Keratinocyte (primary cell): ENCODE measurements around the gene DPY19L3. TPM values are rescaled to one million over a fixed set of nuclear protein-coding genes. Genes with fewer than 3 reads are reported as not detected.

ENCODE experiments used
- DNase-seq: peaks from one replicate; pipeline ENCODE4 v3.0.0-alpha.2; 2011; ENCODE audit warnings: low read depth, missing footprints, low spot score
- FAIRE-seq: peaks from 2 replicates; lab custom pipeline; 2011; peaks lifted over from hg19 to GRCh38; lab: Jason Lieb, UNC
- H2AFZ ChIP-seq: 2 replicates; pipeline ENCODE4 v1.6.0; 2012; ENCODE audit warnings: low read length, control low read depth, inconsistent platforms; ENCODE audit not compliant: control insufficient read depth
- H3K27ac ChIP-seq: 2 replicates; pipeline ENCODE4 v1.5.1; 2011; ENCODE audit warnings: low read length; ENCODE audit not compliant: control insufficient read depth, insufficient read depth
- H3K27me3 ChIP-seq: 3 replicates; pipeline ENCODE4 v1.6.0; 2011; ENCODE audit warnings: low read length; ENCODE audit not compliant: control insufficient read depth, insufficient read depth; ENCODE audit errors: extremely low read depth
- H3K36me3 ChIP-seq, 2 experiments: 2 replicates in 1 of 2; 3 replicates in 1 of 2; pipeline ENCODE4 v1.5.1; 2011; ENCODE audit warnings: low read length in 2 of 2, mild to moderate bottlenecking in 1 of 2; ENCODE audit not compliant: control insufficient read depth in 2 of 2, insufficient read depth in 2 of 2; ENCODE audit errors: extremely low read depth in 1 of 2
- H3K4me1 ChIP-seq: 3 replicates; pipeline ENCODE4 v1.5.1; 2011; ENCODE audit warnings: low read length; ENCODE audit not compliant: control insufficient read depth, insufficient read depth; ENCODE audit errors: extremely low read depth
- H3K4me2 ChIP-seq: 3 replicates; pipeline ENCODE4 v1.6.0; 2011; ENCODE audit warnings: low read depth, low read length; ENCODE audit not compliant: control insufficient read depth, insufficient read depth; ENCODE audit errors: extremely low read depth
- H3K4me3 ChIP-seq, 3 experiments: fragments of 200-600 bp in 1 of 3; sonication (generic) in 1 of 3; 2 replicates in 2 of 3; 3 replicates in 1 of 3; pipeline ENCODE4 v1.5.1; 2011 to 2016; ENCODE audit warnings: low read length in 3 of 3, mild to moderate bottlenecking in 3 of 3, control low read depth in 2 of 3, inconsistent platforms in 1 of 3, low read depth in 1 of 3, mixed read lengths in 1 of 3, mixed run types in 1 of 3, moderate library complexity in 1 of 3; ENCODE audit not compliant: control insufficient read depth in 2 of 3, insufficient read depth in 2 of 3; ENCODE audit errors: extremely low read depth in 1 of 3
- H3K79me2 ChIP-seq: 2 replicates; pipeline ENCODE4 v1.6.0; 2012; ENCODE audit warnings: low read length; ENCODE audit not compliant: control insufficient read depth, insufficient read depth
- H3K9ac ChIP-seq: 3 replicates; pipeline ENCODE4 v1.6.0; 2011; ENCODE audit warnings: low read length; ENCODE audit not compliant: control insufficient read depth, insufficient read depth; ENCODE audit errors: extremely low read depth
- H3K9me1 ChIP-seq: 3 replicates; pipeline ENCODE4 v1.6.0; 2011; ENCODE audit warnings: low read length; ENCODE audit not compliant: control insufficient read depth, insufficient read depth; ENCODE audit errors: extremely low read depth
- H3K9me3 ChIP-seq: 2 replicates; pipeline ENCODE4 v1.5.1; 2012; ENCODE audit warnings: low read depth, low read length; ENCODE audit not compliant: control insufficient read depth
- H4K20me1 ChIP-seq: 3 replicates; pipeline ENCODE4 v1.6.0; 2011; ENCODE audit warnings: low read length; ENCODE audit not compliant: control insufficient read depth, insufficient read depth; ENCODE audit errors: extremely low read depth
- CTCF ChIP-seq, 3 experiments: IDR thresholded peaks in 1 of 3; conservative IDR thresholded peaks in 1 of 3; optimal IDR thresholded peaks in 1 of 3; 2 replicates in 2 of 3; 3 replicates in 1 of 3; pipeline versions ENCODE3 to v1.5.1; 2011; ENCODE audit warnings: low read length in 3 of 3, mild to moderate bottlenecking in 3 of 3, moderate library complexity in 2 of 3, control low read depth in 1 of 3, inconsistent platforms in 1 of 3; ENCODE audit not compliant: insufficient read depth in 2 of 3; ENCODE audit errors: extremely low read depth in 1 of 3
- EZH2 ChIP-seq: IDR thresholded peaks from one replicate; pipeline ENCODE4 v1.6.1; 2012; ENCODE audit warnings: inconsistent platforms, mild to moderate bottlenecking, low read length, moderate library complexity
- dilution Hi-C: fragments of 300-500 bp; cut with MboI; formaldehyde crosslinking; loops from one replicate; pipeline ENCODE4 v1.7.0; 2020; ENCODE audit warnings: low sequenced_read_pairs; ENCODE audit not compliant: extremely low pct_ligation_motif_present
- polyA plus RNA-seq, 5 experiments: library from polyadenylated mRNA; depleted of rRNA in 3 of 5; stranded (reverse) in 3 of 5; stranded (forward) in 1 of 5; unstranded in 1 of 5; fragments of >200 nt; gene quantifications; 1 replicate in 1 of 5; 2 replicates in 3 of 5; 3 replicates in 1 of 5; pipeline versions ENCODE4 v1.2.1 to v1.2.3, GENCODE V29; 2011 to 2012; ENCODE audit warnings: missing spikeins in 2 of 5, low read depth in 1 of 5, low replicate concordance in 1 of 5

Gene DPY19L3
- polyA plus RNA-seq, 1 donor (not counting 4 experiments of a cell fraction or from before 2014, with no cell fraction given), result 10.0 TPM

- H3K36me3 ChIP-seq, result peaks cover 5 to 7% of the 10 kb centered on the region in 2 experiments
- no peak overlapping the region for H3K9ac ChIP-seq
- DNase-seq (no peak), FAIRE-seq (no peak)
- H3K27me3 ChIP-seq, result no peaks in the 10 kb centered on the region
- H2AFZ ChIP-seq, result no peak overlapping the region
- dilution Hi-C loops, result no loop called here
- peak overlapping the region in 1 of 3 experiments; percentile 84 for H3K4me3 ChIP-seq
- H3K79me2 ChIP-seq, result peaks cover 4% of the 10 kb centered on the region
- no peaks in the 10 kb centered on the region for H3K9me1 ChIP-seq
- no peaks in the 10 kb centered on the region for H4K20me1 ChIP-seq
- TF ChIP-seq EZH2 (no peak), CTCF (optimal IDR thresholded peaks at IDR 0.05 in 1 of 3, IDR thresholded peaks at IDR 0.05 in 1 of 3, conservative IDR thresholded peaks at IDR 0.05 in 1 of 3; ENCODE audit: extremely low read depth in 1 of 3, insufficient read depth in 2 of 3, low read length in 3 of 3) (no peak)
- H3K4me1 ChIP-seq, result peaks cover 10% of the 10 kb centered on the region
- H3K4me2 ChIP-seq, result peak overlapping the region; percentile 61
- peak overlapping the region; percentile 11 for H3K27ac ChIP-seq
- H3K9me3 ChIP-seq, result no peaks in the 10 kb centered on the region
Observed at GRCh38 chr19:32407004-32407992, 1.7 kb downstream of the DPY19L3 start.

GRCh38 chr19:32415246-32415645 is 9.7 kb downstream of the DPY19L3 start:
- Histone ChIP-seq H2AFZ (no peak overlapping the region), H3K4me2 (no peak overlapping the region), H4K20me1 (no peaks in the 10 kb centered on the region), H3K9ac (no peak overlapping the region), H3K27me3 (no peaks in the 10 kb centered on the region), H3K9me3 (no peaks in the 10 kb centered on the region), H3K9me1 (no peaks in the 10 kb centered on the region), H3K79me2 (no peaks in the 10 kb centered on the region), H3K4me3 (no peak overlapping the region), H3K4me1 (no peaks in the 10 kb centered on the region), H3K36me3 (peaks cover 4 to 12% of the 10 kb centered on the region in 2 experiments), H3K27ac (no peak overlapping the region)
- FAIRE-seq (no peak), DNase-seq (no peak)
- no peak for TF ChIP-seq EZH2
- no peak for TF ChIP-seq CTCF (optimal IDR thresholded peaks at IDR 0.05 in 1 of 3, IDR thresholded peaks at IDR 0.05 in 1 of 3, conservative IDR thresholded peaks at IDR 0.05 in 1 of 3; ENCODE audit: extremely low read depth in 1 of 3, insufficient read depth in 2 of 3, low read length in 3 of 3)
- dilution Hi-C loops, result no loop called here
